ENCODE results near the gene PAK1. TPM values are rescaled to one million over a fixed set of nuclear protein-coding genes. Genes with fewer than 3 reads are reported as not detected.

The PAK1 gene
- total RNA-seq, 3 donors from 2014 or later (not counting 1 experiment from before 2014, with no cell fraction given) = 18.8 to 27.3 (median 20.4) TPM

DNA sequence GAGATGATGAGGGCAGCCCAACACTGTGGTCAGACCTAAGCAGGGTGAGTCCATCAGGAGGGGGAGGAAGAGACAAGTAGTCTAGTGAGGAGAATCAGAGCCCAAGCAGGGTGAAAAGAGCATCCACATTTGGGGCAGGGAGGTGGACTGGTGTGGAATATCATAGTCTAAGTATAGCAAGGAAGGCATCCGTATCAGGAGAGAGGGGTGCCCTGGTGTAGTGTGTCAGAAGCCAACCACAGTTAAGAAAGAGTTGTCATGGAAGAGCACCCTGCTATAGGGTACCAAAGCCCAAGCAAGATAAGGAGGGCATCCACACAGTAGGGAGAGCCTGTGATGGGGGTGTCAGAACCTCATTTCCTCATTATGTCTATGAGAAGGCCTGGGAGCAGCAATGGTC is 45.3 kb downstream of the PAK1 start:
- 100% methylated on average over 1 of the region's 1 CpG for WGBS (ENCODE audit: insufficient coverage)
- Mint-ChIP-seq H3K9me3 (no peaks in the 10 kb centered on the region), H3K27me3 (ENCODE audit: low read depth in 2 of 2) (peaks cover 4 to 8% of the 10 kb centered on the region in 2 donors), H3K36me3 (no peaks in the 10 kb centered on the region), H3K4me1 (no peaks in the 10 kb centered on the region), H3K4me3 (no peak overlapping the region), H3K27ac (no peak overlapping the region)
- Histone ChIP-seq H3K4me3 (ENCODE audit: low read length) (no peak overlapping the region), H3K9me3 (ENCODE audit: control insufficient read depth, insufficient read depth, low read length) (no peaks in the 10 kb centered on the region), H3K36me3 (ENCODE audit: control insufficient read depth, insufficient read depth, low read length) (no peaks in the 10 kb centered on the region), H3K4me1 (ENCODE audit: control insufficient read depth, insufficient read depth, low read length) (no peaks in the 10 kb centered on the region), H3K27ac (ENCODE audit: low read length) (no peak overlapping the region), H3K27me3 (ENCODE audit: control insufficient read depth, insufficient read depth, low read length) (no peaks in the 10 kb centered on the region)
- DNase-seq (no peak), ATAC-seq (no peak)
- intact Hi-C loops (cut with micrococcal nuclease) = no loop called here
- no peak for TF ChIP-seq CTCF (IDR thresholded peaks at IDR 0.05)

- H3K4me3 Mint-ChIP-seq = no peak overlapping the region
- WGBS (ENCODE audit: insufficient coverage) = 96% methylated on average over 2 of the region's 4 CpGs
- Histone ChIP-seq H3K27me3 (ENCODE audit: control insufficient read depth, insufficient read depth, low read length) (no peaks in the 10 kb centered on the region), H3K4me3 (ENCODE audit: low read length) (no peak overlapping the region), H3K9me3 (ENCODE audit: control insufficient read depth, insufficient read depth, low read length) (no peaks in the 10 kb centered on the region), H3K27ac (ENCODE audit: low read length) (no peak overlapping the region), H3K36me3 (ENCODE audit: control insufficient read depth, insufficient read depth, low read length) (no peaks in the 10 kb centered on the region), H3K4me1 (ENCODE audit: control insufficient read depth, insufficient read depth, low read length) (no peaks in the 10 kb centered on the region)
- intact Hi-C loops (cut with micrococcal nuclease) = no loop called here
- H3K27ac Mint-ChIP-seq = no peak overlapping the region
- no peak for ATAC-seq
- H3K4me1 Mint-ChIP-seq = no peaks in the 10 kb centered on the region
- H3K36me3 Mint-ChIP-seq = no peaks in the 10 kb centered on the region
- peaks cover 4 to 8% of the 10 kb centered on the region in 2 donors for H3K27me3 Mint-ChIP-seq (ENCODE audit: low read depth in 2 of 2)
- H3K9me3 Mint-ChIP-seq = no peaks in the 10 kb centered on the region
- no peak for DNase-seq
- no peak for TF ChIP-seq CTCF (IDR thresholded peaks at IDR 0.05)
These were observed 48.5 kb downstream of the PAK1 start for GRCh38 chr11:77425346-77425745.

- no peaks in the 10 kb centered on the region for H3K9me3 ChIP-seq (ENCODE audit: control insufficient read depth, insufficient read depth, low read length)
- H3K27me3 ChIP-seq (ENCODE audit: control insufficient read depth, insufficient read depth, low read length) = no peaks in the 10 kb centered on the region
- ATAC-seq = no peak
- 57% methylated on average over 2 of the region's 3 CpGs for WGBS (ENCODE audit: insufficient coverage)
- intact Hi-C loops (cut with micrococcal nuclease) = no loop called here
- Mint-ChIP-seq H3K9me3 (no peaks in the 10 kb centered on the region), H3K27me3 (ENCODE audit: low read depth in 2 of 2) (peaks cover 4 to 8% of the 10 kb centered on the region in 2 donors), H3K4me1 (no peaks in the 10 kb centered on the region), H3K27ac (no peak overlapping the region), H3K36me3 (no peaks in the 10 kb centered on the region), H3K4me3 (no peak overlapping the region)
- H3K27ac ChIP-seq (ENCODE audit: low read length) = no peak overlapping the region
- no peak overlapping the region for H3K4me3 ChIP-seq (ENCODE audit: low read length)
- H3K4me1 ChIP-seq (ENCODE audit: control insufficient read depth, insufficient read depth, low read length) = no peaks in the 10 kb centered on the region
- TF ChIP-seq CTCF (IDR thresholded peaks at IDR 0.05) = no peak
- no peaks in the 10 kb centered on the region for H3K36me3 ChIP-seq (ENCODE audit: control insufficient read depth, insufficient read depth, low read length)
- DNase-seq = no peak
These were observed 49.2 kb downstream of the PAK1 start for GRCh38 chr11:77424644-77425043.

GRCh38 chr11:77423624-77424023 is 50.3 kb downstream of the PAK1 start:
- H3K9me3 Mint-ChIP-seq = no peaks in the 10 kb centered on the region
- TF ChIP-seq CTCF (IDR thresholded peaks at IDR 0.05) = no peak
- no peaks in the 10 kb centered on the region for H3K36me3 Mint-ChIP-seq
- H3K4me1 ChIP-seq (ENCODE audit: control insufficient read depth, insufficient read depth, low read length) = no peaks in the 10 kb centered on the region
- peaks cover 3 to 8% of the 10 kb centered on the region in 2 donors for H3K27me3 Mint-ChIP-seq (ENCODE audit: low read depth in 2 of 2)
- H3K27ac Mint-ChIP-seq = no peak overlapping the region
- H3K9me3 ChIP-seq (ENCODE audit: control insufficient read depth, insufficient read depth, low read length) = no peaks in the 10 kb centered on the region
- H3K36me3 ChIP-seq (ENCODE audit: control insufficient read depth, insufficient read depth, low read length) = no peaks in the 10 kb centered on the region
- no peak overlapping the region for H3K4me3 ChIP-seq (ENCODE audit: low read length)
- no peak for DNase-seq
- ATAC-seq = no peak
- intact Hi-C loops (cut with micrococcal nuclease) = no loop called here
- no peaks in the 10 kb centered on the region for H3K27me3 ChIP-seq (ENCODE audit: control insufficient read depth, insufficient read depth, low read length)
- no peak overlapping the region for H3K4me3 Mint-ChIP-seq
- H3K4me1 Mint-ChIP-seq = no peaks in the 10 kb centered on the region
- no peak overlapping the region for H3K27ac ChIP-seq (ENCODE audit: low read length)

Data from natural killer cell (primary cell).